ENCODE measurements around the gene SPRYD4.

The SPRYD4 gene

GRCh38 chr12:56522411-56523193 lies 54.2 kb downstream of the SPRYD4 start:
- DNase-seq, result no peak

GRCh38 chr12:56528846-56529245 lies 60.5 kb downstream of the SPRYD4 start:
- DNase-seq, result no peak

All from COR-L47 (cell line).